Fibroblast of lung (primary cell): ENCODE results near the gene METTL8.
A peak's percentile ranks its signal among the peaks of the same experiment; 100 is the strongest.

Experiments used
- EZH2 ChIP-seq: IDR thresholded peaks from 2 replicates; pipeline ENCODE4 v1.5.1; 2012; ENCODE audit warnings: low read length, control low read depth, mild to moderate bottlenecking; ENCODE audit errors: missing control alignments
- TF ChIP-seq, protein P1 (sequence below), 2 donors: IDR thresholded peaks in 1 of 2; conservative IDR thresholded peaks in 1 of 2; 1 replicate in 1 of 2; 2 replicates in 1 of 2; pipeline ENCODE4 v1.5.1; 2011 to 2012; ENCODE audit warnings: low read length in 2 of 2, control low read depth in 1 of 2, inconsistent platforms in 1 of 2, low read depth in 1 of 2, mild to moderate bottlenecking in 1 of 2

GRCh38 chr2:171433763-171434012 lies at the start of gene METTL8:
- TF ChIP-seq, protein P1, sequence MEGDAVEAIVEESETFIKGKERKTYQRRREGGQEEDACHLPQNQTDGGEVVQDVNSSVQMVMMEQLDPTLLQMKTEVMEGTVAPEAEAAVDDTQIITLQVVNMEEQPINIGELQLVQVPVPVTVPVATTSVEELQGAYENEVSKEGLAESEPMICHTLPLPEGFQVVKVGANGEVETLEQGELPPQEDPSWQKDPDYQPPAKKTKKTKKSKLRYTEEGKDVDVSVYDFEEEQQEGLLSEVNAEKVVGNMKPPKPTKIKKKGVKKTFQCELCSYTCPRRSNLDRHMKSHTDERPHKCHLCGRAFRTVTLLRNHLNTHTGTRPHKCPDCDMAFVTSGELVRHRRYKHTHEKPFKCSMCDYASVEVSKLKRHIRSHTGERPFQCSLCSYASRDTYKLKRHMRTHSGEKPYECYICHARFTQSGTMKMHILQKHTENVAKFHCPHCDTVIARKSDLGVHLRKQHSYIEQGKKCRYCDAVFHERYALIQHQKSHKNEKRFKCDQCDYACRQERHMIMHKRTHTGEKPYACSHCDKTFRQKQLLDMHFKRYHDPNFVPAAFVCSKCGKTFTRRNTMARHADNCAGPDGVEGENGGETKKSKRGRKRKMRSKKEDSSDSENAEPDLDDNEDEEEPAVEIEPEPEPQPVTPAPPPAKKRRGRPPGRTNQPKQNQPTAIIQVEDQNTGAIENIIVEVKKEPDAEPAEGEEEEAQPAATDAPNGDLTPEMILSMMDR (conservative IDR thresholded peaks at IDR 0.05 in 1 of 2, IDR thresholded peaks at IDR 0.05 in 1 of 2; ENCODE audit: low read depth in 1 of 2, low read length in 2 of 2), result peak in 1 of 2 donors; percentile 28
- TF ChIP-seq EZH2, result no peak
